Measurements from ENCODE around the gene NALCN. TPM values are rescaled to one million over a fixed set of nuclear protein-coding genes. Genes with fewer than 3 reads are reported as not detected.
A peak's percentile ranks its signal among the peaks of the same experiment; 100 is the strongest.

NALCN gene
- total and polyA plus RNA-seq, 10 of the 15 experiments (the other 5 are each of a cell fraction or from before 2014, with no cell fraction given), result under 0.01 TPM; not detected in 9

GRCh38 chr13:101429733-101430132 lies 13.4 kb upstream of the NALCN start:
- ChIA-PET SMC1A (ENCODE audit: uncharacterized antibody, unreplicated experiment) (no interaction called here), CTCF (interaction anchor here (1.6 kb wide), 1 partner anchor 9 kb away, joined by 3 read pairs; no protein-coding TSS in a partner anchor), RAD21 (ENCODE audit: unreplicated experiment) (no interaction called here), POLR2A (no interaction called here)
- Histone ChIP-seq H3K27me3 (replicated peaks in 1 of 2; ENCODE audit: control insufficient read depth in 2 of 2, insufficient read depth in 2 of 2, low read length in 1 of 2) (no peaks in the 10 kb centered on the region), H3K9me3 (replicated peaks; ENCODE audit: control insufficient read depth, insufficient read depth, low read length) (no peaks in the 10 kb centered on the region), H3K27ac (ENCODE audit: control insufficient read depth, insufficient read depth) (no peak overlapping the region), H4K20me1 (ENCODE audit: control insufficient read depth, insufficient read depth) (no peaks in the 10 kb centered on the region), H3K4me2 (ENCODE audit: control insufficient read depth, insufficient read depth) (no peak overlapping the region), H2AFZ (ENCODE audit: control insufficient read depth, low read depth, low read length) (no peak overlapping the region), H3K4me3 (no peak overlapping the region), H3K36me3 (ENCODE audit: control insufficient read depth in 2 of 2, insufficient read depth in 2 of 2, low read length in 1 of 2) (no peaks in the 10 kb centered on the region), H3K79me2 (ENCODE audit: control insufficient read depth, insufficient read depth, low read length) (no peaks in the 10 kb centered on the region), H3K9ac (ENCODE audit: control insufficient read depth, insufficient read depth, low read length) (no peak overlapping the region), H3K4me1 (ENCODE audit: control insufficient read depth, insufficient read depth, low read length) (no peaks in the 10 kb centered on the region)
- in situ Hi-C loops (cut with MboI), result no loop called here
- no peak for FAIRE-seq
- BruUV-seq (replicated peaks), result no TSS peak
- ATAC-seq, result no peak
- WGBS (ENCODE audit: insufficient coverage, insufficient replicate concordance, low lambda C conversion rate, missing lambda C conversion rate), result 0% methylated on average over 3 of the region's 3 CpGs
- no peak for TF ChIP-seq NFXL1 (IDR thresholded peaks at IDR 0.05; ENCODE audit: borderline replicate concordance)
- no peak for TF ChIP-seq CEBPZ (IDR thresholded peaks at IDR 0.05; ENCODE audit: low read depth, low read length)
- TF ChIP-seq IKZF1 (conservative IDR thresholded peaks at IDR 0.05), result no peak
- intact Hi-C loops (cut with micrococcal nuclease; ENCODE audit: unreplicated experiment), result no loop called here
- no peak for DNase-seq (ENCODE audit: low read depth, low spot score)

- Histone ChIP-seq H3K4me3 (no peak overlapping the region), H3K9me3 (replicated peaks; ENCODE audit: control insufficient read depth, insufficient read depth, low read length) (no peaks in the 10 kb centered on the region), H3K79me2 (ENCODE audit: control insufficient read depth, insufficient read depth, low read length) (no peaks in the 10 kb centered on the region), H3K9ac (ENCODE audit: control insufficient read depth, insufficient read depth, low read length) (no peak overlapping the region), H3K4me1 (ENCODE audit: control insufficient read depth, insufficient read depth, low read length) (no peaks in the 10 kb centered on the region), H3K27ac (ENCODE audit: control insufficient read depth, insufficient read depth) (no peak overlapping the region), H4K20me1 (ENCODE audit: control insufficient read depth, insufficient read depth) (no peaks in the 10 kb centered on the region), H3K4me2 (ENCODE audit: control insufficient read depth, insufficient read depth) (no peak overlapping the region), H2AFZ (ENCODE audit: control insufficient read depth, low read depth, low read length) (no peak overlapping the region), H3K36me3 (ENCODE audit: control insufficient read depth in 2 of 2, insufficient read depth in 2 of 2, low read length in 1 of 2) (no peaks in the 10 kb centered on the region), H3K27me3 (replicated peaks in 1 of 2; ENCODE audit: control insufficient read depth in 2 of 2, insufficient read depth in 2 of 2, low read length in 1 of 2) (no peaks in the 10 kb centered on the region)
- ATAC-seq (no peak), FAIRE-seq (no peak), DNase-seq (ENCODE audit: low read depth, low spot score) (no peak)
- intact Hi-C loops (cut with micrococcal nuclease; ENCODE audit: unreplicated experiment), result no loop called here
- TF ChIP-seq SPI1 (IDR thresholded peaks at IDR 0.05; ENCODE audit: borderline replicate concordance, insufficient read depth, low read depth, low read length) (peak; percentile 11; the same call in 1 of the 2 replicates), PML (IDR thresholded peaks at IDR 0.05; ENCODE audit: low read length) (no peak)
- SMC1A ChIA-PET (ENCODE audit: uncharacterized antibody, unreplicated experiment), result no interaction called here
- WGBS (ENCODE audit: insufficient coverage, insufficient replicate concordance, low lambda C conversion rate, missing lambda C conversion rate), result 23% methylated on average over 10 of the region's 10 CpGs
- CTCF ChIA-PET, result no interaction called here
- RAD21 ChIA-PET (ENCODE audit: unreplicated experiment), result no interaction called here
- in situ Hi-C loops (cut with MboI), result no loop called here
- no TSS peak for BruUV-seq (replicated peaks)
- POLR2A ChIA-PET, result no interaction called here
These were observed 9.3 kb upstream of the NALCN start for GRCh38 chr13:101425623-101426022.
